ENCODE results near the gene PRDM16.
A peak's percentile ranks its signal among the peaks of the same experiment; 100 is the strongest.

Gene PRDM16

DNA sequence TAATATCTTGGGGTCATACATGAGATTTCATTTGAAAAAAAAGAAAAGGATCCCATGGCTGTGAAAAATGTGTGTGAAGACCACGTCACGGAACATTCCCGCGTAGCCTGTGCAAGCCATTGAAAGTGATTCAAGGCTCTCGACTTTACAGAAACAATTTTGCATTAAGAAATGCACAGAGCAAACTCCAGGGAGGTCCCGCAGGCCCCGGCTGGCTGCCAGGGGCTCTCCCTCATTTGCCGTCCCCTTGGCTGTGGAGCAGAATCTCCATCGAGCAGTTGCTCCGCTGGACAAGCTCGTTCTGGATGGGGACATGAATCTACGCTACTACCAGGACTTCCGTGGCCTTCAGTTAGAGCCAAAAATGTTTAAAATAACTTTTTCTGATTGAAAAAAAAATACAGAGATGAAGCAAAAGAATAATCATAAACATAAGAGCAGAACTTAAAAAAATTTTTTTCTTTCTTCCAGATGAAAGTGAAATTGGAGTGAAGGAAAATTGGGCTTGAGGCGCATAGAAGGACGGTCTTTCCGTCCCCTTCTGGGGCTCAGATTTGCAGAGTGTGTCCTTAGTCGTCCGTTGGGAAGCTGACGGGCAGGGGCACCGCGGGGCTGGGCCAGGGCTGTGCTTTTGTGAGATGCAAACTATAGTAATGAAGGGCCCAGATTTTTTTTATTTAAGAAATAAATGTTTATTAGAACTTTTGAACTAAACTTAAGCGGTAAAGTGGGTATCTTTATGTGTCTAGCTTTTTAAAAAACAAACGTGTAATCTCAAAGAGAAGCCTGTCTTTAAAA is 317.4 kb downstream of the PRDM16 start:
- DNase-seq = no peak

DNA sequence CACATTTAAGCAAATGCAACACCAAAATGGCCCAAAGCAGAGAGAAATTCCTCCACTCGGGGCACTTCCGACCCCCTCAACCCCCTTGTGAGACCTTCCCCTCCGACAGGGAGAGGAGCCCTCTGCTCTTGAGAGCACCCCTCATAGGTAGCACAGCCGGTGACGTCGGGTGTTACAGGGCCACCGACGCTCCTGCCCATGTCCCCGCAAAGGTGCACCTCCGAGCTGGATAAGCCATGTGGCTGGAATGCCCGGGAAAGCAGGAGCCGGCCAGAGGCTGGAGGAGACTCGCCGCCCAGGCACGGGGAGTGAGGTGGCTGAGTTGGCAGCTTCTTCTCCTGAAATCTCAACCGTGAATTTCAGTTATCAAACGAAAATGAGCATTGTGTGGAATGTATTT is 318.4 kb downstream of the PRDM16 start:
- no peak for DNase-seq

DNA sequence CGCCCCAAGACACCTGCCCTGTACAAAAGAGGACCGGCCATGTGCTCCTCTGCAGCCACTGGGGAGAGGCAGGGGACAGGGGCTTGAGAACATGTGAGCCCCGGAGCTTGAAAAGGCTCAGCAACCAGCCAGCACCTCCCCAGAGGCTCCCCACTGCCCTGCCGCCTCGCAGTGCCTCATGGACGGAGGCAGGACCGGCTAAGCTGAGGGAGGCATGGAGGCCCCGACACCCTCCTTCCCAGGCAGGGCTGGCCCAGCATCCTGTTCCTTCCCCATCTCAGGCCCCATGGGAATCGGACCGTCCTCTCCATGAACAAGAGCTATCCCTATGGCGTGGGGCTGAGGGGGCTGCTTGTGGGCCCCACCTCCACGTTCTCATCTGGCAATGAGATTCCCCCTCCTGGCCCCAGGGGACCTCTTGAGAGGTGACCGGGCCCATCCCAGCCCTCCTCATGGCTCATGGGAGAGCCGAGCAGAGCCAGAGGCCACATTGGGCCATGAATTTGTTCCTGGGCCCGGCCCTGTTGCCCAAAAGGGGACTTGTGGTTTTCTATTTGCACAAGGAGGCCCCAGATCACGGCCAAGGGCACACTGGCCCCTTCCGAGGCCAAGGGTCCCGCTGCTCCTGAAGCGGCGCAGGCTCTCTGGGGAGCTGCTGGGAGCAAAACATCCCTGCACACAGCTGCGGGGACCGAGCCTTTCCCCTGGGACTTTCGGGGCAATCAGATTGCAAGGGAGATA is 320.3 kb downstream of the PRDM16 start:
- DNase-seq = no peak

- no peak for DNase-seq
Observed at GRCh38 chr1:3390291-3390690, 321.3 kb downstream of the PRDM16 start.

GRCh38 chr1:3391711-3392110 is 322.7 kb downstream of the PRDM16 start:
- no peak for DNase-seq

DNA sequence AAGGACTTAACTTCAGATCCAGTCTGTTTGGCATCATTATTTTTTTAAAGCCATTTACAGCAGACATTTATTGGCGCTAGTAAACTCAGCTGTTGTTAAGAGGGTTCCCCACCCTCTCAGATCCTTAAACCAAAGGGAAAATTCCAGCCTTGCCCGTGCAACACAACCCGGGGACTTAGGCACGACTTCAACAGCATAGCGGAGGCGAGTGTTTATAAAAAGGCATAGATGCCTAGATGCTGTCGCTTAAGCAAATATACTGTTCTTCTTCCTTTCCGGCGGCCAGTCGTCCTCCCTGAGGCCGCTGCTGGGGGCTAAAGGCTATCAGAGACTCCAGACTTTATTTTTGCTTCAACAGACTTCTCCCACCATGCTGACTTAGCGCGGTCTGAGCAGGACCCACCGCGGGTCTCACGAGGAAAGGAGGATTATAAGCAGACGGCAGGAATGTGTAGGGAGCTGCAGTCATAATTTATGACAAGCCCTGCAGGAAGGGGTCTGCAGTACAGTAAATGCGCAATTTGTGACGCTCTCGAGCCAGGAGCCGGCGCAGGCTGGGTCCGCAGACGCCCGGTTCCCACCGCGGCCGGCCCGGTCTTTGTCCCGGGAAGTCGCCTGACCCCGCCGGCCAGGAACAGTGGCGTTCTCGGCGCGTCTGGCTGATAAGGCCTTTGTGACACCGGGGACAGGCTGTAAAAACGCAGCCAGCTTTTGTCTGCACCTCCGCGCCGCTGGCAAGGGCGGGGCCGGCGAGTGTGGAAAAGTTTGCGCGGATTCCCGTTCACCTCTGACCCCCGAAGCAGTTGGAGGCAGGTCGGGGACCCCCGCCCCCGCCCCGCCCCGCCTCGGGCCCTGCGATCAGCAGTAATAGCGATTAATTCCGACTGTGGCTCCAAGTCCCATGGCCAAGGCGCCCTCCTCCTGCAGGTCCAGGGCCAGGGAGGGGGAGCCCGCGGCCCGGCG is 324.3 kb downstream of the PRDM16 start:
- DNase-seq = no peak

- DNase-seq = no peak
Observed at GRCh38 chr1:3393987-3394920, 325.3 kb downstream of the PRDM16 start.

DNA sequence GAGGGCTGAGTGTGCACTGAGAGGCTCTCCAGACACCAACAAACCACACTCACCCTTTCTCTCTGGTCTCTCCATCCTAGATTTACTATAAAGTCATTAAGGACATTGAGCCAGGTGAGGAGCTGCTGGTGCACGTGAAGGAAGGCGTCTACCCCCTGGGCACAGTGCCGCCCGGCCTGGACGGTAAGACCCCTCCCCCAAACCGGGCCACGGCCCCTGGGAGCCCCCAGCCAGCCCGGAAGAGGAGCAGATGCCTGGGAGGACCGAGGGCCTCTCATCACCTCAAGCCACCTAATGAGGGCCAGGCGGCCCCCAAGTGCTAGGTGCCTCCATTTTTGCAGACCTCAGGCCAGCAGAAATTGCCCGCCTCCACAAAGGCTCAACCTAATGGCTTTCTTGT is 327.4 kb downstream of the PRDM16 start:
- no peak for DNase-seq

- no peak for DNase-seq
Observed at GRCh38 chr1:3397311-3397710, 328.3 kb downstream of the PRDM16 start.

DNA sequence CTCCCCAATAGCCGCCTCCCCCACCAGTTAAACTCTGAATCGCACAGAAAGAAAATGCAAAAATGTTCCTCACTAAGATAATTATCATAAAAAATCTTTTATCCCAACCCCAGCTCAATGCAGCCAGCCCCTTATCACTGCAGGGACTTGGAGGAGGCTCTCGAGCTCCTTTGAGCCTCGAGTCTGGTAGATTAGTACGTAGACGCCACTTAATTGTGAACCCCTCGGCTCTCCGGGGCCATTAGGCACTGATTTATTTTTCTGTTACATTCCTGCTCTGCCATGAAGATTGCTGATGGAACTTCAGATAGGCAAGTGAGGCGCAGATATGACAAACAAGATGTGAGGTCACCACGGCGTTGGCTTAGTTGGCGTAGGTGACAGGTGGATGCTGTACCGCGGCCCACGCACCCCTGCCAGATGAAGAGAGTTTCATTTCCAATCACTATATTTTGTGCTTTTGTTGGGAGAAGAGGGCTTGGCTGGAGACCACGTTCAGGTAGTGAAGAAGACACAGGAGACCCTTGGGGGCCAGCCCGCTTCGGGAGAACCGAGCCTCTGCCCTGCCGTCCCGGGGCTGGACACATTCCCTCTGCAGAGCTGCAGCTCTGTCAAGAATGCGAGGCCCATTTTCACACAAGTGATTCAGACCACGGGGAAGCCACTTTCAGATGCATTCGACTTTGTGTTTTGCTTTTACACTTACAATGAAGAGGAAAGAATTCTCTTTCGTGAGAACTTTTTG is 329.6 kb downstream of the PRDM16 start:
- no peak for DNase-seq

DNA sequence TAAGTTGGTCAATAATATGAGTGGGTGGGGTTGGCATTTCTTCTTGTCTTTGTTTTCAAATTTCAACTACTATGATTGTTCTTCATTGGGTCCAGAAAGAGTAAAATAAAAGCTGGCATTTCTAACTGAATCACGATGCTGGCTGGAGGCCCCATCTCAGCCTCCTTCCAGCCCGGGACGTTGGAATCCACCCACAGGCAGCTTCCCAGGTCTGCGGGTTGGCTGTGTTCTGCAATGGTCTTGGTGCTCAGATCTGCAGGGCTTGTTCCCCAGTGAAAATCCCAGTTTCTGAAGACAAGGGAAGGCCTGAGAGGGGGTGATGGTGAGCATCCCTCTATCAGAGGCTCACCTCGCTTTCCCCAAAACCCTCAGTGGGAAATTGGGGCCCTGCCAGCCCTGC is 330.7 kb downstream of the PRDM16 start:
- DNase-seq = no peak

- DNase-seq = no peak
Observed at GRCh38 chr1:3401585-3402257, 332.7 kb downstream of the PRDM16 start.

DNA sequence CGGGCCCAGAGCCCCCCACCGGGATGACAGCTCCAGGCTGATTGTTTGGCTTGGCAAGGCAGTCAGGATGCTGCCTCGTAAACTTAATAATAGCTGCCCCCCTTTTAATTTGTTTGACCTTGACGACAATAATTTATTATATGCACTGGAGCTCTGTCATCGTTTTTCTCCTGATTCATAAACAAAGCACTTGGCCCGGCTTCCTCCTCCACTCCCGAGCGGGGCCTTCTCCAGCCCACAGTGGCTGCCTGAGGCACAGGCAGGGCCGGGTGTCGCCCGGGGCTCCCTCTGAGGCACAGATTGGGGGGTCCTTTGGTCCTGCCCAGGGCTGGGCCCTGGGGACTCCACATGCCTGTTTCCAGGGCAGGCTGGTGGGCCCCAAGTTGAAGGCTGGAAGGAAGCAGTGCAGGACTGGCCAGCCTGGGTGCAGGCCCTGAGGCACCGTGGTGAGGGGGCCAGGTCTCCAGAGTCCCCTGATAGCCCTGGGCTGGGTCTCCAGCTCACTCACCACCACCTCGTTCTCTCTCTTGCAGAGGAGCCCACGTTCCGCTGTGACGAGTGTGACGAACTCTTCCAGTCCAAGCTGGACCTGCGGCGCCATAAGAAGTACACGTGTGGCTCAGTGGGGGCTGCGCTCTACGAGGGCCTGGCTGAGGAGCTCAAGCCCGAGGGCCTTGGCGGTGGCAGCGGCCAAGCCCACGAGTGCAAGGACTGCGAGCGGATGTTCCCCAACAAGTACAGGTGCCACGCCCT is 333.4 kb downstream of the PRDM16 start:
- no peak for DNase-seq

DNA sequence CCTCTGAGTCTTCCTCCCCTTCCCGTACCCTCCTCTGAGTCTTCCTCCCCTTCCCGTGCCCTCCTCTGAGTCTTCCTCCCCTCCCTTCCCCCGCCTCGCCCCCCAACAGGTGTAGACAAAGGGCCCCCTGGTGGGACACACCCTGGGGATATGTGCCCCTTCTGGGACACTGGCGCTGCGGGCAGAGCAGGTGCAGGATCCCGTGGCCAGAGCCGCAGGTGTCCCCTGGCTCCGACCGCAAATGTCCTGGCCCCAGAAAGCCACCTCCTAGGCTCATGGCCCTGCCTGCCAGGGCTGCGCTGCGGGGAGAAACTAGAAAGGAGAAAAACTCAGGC is 334.0 kb downstream of the PRDM16 start:
- DNase-seq = no peak

DNA sequence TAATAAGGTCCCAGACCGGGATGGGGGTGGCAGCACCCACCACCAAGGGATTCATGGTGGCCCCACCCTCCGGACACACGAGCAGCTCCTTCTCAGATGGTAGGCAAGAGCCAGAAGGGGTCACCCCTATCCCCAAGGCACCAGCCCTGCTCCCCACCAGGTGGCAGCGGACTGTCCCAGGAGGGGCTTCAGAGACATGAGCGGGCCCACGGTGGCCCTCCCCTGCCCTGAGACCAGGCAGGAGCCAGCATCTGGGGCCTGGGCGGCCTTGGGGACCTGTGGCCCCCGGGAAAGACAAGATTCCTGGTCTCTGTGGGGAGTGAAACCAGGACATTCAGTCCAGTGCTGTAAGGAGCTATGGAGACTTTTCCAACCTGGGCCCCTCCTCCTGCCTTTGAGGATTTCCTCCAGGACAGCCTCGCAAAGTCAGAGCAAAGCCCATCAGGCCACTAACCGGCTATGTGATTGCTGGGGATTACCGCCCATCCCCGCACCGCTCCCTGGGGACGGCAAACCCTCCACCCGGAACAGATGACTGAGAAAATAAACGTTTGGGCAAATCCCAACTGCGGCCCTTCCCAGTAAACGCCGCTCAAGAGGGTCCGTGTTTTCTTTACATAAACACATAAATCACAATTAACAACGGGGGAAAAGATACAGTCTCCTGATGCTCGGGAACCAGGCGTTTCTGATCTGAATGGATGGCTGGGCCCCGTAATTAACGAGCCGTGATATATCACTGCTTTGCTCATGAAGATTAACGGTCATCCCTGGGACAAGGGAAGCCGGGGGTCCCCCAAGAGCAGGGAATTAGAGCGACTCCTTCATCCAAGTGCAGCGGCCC is 334.6 kb downstream of the PRDM16 start:
- DNase-seq = peak; percentile 36

DNA sequence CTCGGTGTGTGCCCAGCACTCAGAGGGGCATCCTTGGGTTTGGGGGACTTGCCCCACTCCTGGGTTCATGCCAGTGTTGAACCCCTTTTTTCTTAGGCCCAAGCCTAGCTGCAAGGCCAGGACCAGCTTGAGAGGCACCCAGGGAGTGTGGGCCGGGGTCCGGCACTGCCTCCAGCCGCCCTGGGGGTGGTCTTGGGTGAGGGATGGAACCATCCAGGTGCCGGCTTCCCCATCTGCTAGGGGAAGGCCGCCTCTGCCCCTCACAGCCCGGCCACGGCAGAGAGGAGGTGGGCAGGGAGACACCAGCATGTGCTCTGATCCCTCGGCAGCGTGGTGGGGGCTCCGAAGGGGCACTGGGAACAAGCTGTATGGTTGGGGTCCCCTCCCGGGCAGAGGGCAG is 335.3 kb downstream of the PRDM16 start:
- no peak for DNase-seq

GRCh38 chr1:3404801-3405200 is 335.8 kb downstream of the PRDM16 start:
- no peak for DNase-seq

GRCh38 chr1:3405491-3405890 is 336.5 kb downstream of the PRDM16 start:
- DNase-seq = no peak

All from NCI-H1436 treated with DMSO at 0.1 percent for 48 hours (cell line).